ENCODE measurements around the gene NEURL3.

DNA sequence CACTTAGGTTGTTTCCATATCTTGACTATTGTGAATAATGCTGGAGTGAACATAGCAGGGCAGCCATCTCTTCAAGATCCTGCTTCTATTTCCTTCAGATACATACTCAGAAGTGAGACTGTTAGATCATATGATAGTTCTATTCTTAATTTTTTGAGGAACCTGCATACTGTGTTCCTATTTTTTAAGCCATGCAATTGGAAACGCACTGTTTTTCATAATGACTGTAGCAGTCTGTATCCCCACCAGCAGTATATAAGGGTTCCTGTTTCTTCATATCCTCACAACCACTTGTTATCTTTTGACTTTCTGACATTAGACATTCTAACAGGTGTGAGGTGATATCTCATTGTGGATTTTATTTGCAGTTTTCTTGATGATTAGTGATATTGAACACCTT lies 15.5 kb downstream of the NEURL3 start:
- TF ChIP-seq POLR2A (IDR thresholded peaks at IDR 0.05; ENCODE audit: low read depth, low read length): no peak
- TF ChIP-seq POLR2AphosphoS5 (IDR thresholded peaks at IDR 0.05; ENCODE audit: low read depth, low read length): no peak

All from GM12892 (cell line).